HG03175 (cell line): Measurements from ENCODE around the gene C16orf95.

ENCODE experiments used
- ATAC-seq: cut with Tn5 transposase; IDR thresholded peaks from one replicate; pipeline ENCODE4 v1.9.1; 2021; ENCODE audit warnings: mild to moderate bottlenecking, moderate library complexity; ENCODE audit not compliant: unreplicated experiment

C16orf95 gene

DNA sequence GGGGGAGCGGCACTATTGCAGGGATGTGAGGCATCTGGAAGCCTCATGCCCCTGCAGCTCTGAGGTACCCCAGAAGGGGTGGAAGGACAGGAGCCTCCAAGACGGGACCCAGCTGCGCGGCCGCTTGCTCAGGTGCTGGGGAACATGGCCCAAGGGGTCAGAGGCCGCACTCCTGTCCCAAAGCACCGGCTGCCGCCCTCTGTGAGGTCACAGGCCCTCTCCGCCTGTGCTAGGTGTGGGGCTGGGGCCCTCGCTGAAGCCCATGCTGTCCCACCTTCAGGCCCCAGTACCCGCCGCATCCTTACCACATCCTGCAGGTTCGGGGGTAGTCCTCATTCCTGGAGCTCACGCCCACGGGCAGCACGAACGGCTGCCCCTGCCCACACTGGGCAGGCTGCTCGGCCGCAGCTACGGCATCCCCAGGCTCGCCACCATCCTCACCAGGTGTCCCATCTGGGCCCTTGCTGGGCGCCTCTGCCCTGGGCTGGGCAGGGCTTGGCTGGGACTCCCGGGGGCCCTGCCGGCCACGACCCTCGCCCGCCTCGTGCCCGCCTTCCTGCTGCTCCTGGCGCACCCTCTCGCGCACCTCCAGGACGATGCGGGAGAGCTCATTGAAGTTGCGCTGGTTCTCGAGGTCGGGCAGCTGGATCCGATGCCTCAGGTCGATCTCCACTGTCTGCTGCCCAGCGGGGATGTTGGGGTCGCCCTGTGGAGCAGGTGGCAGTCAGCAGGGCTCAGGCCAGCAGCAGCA is 16.6 kb upstream of the C16orf95 start:
- no peak for ATAC-seq

DNA sequence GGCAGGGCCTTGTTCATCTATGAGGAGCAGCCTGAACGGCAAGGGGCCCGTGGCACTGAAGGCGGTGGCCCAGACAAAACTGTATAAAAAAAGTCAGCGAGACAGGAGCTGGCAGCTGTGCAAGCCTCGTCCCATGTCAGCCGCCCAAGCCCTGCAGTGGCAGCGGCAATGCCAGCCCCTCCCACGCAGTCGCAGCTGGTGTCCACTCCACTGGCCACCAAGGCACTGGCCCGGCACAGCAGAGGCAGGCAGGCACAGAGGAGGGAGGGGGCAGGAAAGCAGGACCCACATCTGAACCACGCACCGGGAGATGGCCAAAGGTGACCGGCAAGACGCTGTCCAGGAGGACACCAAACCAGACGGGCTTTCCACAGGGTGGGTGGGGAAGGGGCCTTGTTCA is 15.9 kb upstream of the C16orf95 start:
- ATAC-seq = no peak

- no peak for ATAC-seq
These were observed 15.0 kb upstream of the C16orf95 start for GRCh38 chr16:87332150-87332549.

- no peak for ATAC-seq
These were observed 14.1 kb upstream of the C16orf95 start for GRCh38 chr16:87331241-87331801.

GRCh38 chr16:87330646-87331045 is 13.5 kb upstream of the C16orf95 start:
- ATAC-seq = no peak

GRCh38 chr16:87330257-87330624 is 13.0 kb upstream of the C16orf95 start:
- no peak for ATAC-seq

GRCh38 chr16:87329436-87330256 is 12.5 kb upstream of the C16orf95 start:
- ATAC-seq = no peak

- ATAC-seq = no peak
These were observed 11.7 kb upstream of the C16orf95 start for GRCh38 chr16:87328846-87329245.

DNA sequence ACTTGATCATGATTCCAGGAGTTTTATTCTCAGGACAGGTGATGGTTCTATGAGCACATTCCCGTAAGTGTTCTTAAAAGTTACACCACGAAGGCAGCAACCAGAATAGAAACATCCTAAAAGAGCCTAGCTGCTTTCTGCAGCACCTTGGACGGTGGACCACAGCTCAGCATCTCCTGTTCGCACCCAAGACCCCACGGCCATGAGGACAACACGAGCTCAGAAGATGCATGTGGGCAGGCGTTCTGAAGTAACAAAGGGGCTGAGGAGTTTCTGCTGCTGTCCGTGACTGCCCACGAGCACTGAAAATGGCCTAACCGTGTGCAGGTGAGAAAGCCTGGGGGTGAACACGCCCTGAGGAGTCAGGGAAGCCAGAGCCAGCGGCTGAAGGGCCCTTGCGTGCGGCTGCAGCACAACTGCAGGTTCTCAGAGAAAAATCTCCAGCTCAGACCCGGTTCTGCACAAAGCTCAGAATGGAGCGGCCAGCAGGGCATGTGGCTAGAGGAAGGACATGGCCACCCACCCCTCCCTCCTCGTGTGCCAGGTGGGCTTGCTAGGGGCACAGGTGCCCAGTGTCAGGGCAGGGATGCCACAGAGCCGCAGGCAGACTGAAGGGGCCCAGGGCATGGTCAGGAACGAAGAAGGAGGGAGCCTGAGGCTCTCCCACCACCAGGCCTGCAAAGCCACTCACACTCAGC is 10.8 kb upstream of the C16orf95 start:
- ATAC-seq = no peak

DNA sequence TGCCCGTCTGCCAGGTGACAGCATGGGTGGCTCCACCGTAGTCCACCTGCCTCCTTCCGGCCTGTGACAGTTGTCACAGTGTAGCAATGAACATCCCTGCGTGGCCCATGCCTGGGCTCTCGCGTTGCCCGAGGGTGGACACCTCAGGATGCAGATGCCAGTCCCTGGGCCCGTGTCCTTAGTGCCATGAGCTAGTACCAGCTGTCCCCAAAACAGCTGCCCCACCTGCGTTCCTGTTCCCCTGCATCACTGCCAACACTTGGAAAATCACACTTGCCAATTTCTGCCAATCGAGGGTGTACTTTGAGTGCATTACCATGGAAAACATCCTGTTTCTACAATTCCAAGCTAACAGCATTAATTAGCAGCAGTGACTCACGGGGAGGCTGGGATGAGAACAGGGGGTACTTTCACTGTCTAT is 9.0 kb upstream of the C16orf95 start:
- ATAC-seq = no peak

GRCh38 chr16:87325423-87325858 is 8.2 kb upstream of the C16orf95 start:
- no peak for ATAC-seq

DNA sequence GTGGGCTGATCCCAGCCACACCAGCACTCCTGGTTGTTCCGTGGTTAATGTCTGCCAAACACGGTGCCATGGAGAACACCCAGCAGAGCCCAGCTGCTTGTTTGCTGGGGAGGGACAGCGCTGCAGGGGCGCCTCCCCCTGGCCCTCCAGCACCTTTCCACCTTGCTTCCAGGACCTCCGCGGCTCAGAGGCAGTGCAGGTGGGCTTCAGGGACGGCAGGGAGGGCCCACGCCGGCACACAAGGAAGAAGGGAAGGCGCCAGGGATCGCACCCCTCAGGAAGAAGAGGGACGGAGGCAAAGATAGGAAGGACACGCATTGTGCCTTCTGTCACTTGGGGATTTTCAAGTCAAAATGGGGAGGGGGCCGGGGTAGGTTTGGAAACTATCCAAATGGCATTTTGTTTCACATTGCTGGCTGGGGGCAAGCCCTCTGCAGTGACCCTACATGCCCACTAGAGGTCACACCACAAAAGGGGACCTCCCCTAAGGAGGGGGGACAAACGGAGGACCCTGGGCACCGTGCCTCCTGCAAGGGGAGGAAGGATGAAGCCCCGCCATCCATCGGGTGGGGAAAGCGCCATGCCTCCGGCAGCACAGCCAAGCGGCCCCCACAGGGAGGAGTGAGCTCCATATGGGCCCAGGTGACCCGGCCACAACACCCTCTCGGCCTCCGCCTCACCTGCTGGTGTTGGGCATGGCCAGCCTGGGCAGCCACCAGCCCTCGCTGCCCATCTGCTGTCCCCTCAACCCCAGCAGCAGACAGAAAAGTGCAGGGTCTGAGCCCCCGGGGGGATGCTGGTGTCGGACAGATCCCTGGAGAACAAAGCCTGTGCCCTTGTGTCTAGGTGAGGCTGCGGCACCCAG is 7.5 kb upstream of the C16orf95 start:
- ATAC-seq = no peak

- ATAC-seq = no peak
These were observed 6.7 kb upstream of the C16orf95 start for GRCh38 chr16:87323727-87324410.

DNA sequence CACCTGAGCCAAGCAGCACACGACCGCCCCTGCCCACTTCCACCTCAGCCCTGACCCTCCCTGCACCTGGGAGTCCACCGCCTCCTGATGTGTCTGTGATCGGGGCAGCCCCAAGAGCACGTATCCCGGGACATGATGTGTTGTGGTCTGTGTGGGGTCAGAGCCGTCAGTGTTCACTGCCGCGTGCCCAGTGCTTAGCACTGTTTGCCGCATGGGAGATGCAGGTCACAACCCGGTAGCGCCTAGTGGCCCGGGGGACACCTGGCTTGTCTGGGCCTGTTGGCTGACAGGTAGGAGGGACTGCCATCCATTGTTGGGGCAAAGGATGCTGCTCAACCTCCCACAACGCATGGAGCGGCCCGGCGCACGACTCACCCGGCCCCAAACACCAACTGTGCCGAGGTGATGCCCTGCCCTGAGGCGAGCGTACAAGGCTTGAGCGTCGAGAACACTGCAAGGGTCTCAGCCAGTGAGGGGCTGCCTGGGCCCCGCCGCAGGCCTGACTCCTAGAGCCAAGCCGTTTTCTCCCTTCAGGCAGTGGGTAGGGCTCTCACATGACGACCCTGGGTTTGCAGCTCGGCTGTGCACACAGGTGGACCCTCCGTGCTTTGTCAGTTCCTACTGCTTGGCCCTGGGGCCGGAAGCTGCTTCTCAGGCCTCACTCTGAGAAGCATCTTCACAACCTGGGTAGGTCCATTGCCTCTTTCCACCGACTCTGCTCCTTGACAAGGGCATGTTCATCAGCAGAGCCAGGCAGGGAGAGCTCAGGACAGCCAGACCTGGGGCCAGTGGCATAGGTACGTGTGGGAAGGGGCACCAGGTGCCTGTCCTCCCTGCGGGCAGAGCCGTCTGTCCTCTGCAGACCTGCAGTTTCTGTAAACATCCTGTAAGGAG is 5.9 kb upstream of the C16orf95 start:
- ATAC-seq = no peak

- no peak for ATAC-seq
These were observed 5.2 kb upstream of the C16orf95 start for GRCh38 chr16:87322360-87322759.

DNA sequence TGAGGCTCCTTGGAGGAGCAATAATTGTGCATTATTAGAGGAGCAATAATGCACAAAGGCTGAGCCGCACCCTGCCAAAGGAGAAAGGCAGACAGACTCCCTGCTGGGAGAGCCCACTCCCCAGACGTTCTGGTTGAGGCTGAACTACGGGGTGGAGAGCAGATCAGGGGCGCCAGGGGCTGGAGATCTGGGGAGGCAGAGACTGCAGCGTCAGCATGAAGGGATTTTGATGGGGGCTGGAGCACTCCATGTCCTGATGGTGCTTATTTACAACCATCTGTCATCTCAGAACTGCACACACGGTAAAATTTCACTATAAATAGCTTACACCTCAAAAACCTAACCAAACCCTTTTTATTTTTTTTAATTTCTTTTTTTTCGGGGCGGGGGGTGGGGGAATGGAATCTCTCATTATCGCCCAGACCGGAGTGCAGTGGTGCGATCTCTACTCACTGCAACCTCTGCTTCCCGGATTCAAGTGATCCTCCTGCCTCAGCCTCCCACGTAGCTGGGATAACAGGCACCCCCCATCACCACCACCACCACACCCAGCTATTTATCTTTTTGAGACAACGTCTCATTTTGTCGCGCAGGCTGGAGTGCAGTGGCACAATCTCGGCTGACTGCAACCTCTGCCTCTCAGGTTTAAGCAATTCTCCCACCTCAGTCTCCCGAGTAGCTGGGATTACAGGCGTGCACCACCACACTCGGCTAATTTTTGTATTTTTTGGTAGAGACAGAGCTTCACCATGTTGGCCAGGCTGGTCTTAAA is 4.3 kb upstream of the C16orf95 start:
- ATAC-seq = no peak

- ATAC-seq = no peak
These were observed 3.5 kb upstream of the C16orf95 start for GRCh38 chr16:87320510-87321227.
